ENCODE measurements around the gene CELSR2. TPM values are rescaled to one million over a fixed set of nuclear protein-coding genes. Genes with fewer than 3 reads are reported as not detected.

The CELSR2 gene
- polyA plus RNA-seq, 3 donors: 24.0 to 28.6 (median 26.0) TPM

GRCh38 chr1:109229531-109230127 is 19.7 kb upstream of the CELSR2 start:
- DNase-seq (ENCODE audit: low read depth in 3 of 3, low spot score in 2 of 3): no peak

GRCh38 chr1:109231066-109231465 is 18.3 kb upstream of the CELSR2 start:
- DNase-seq (ENCODE audit: low read depth in 3 of 3, low spot score in 2 of 3): no peak

- DNase-seq (ENCODE audit: low read depth in 3 of 3, low spot score in 2 of 3): no peak
These were observed 14.2 kb upstream of the CELSR2 start for GRCh38 chr1:109235137-109235536.

GRCh38 chr1:109237512-109237911 is 11.8 kb upstream of the CELSR2 start:
- DNase-seq (ENCODE audit: low read depth in 3 of 3, low spot score in 2 of 3): no peak

GRCh38 chr1:109238382-109238781 is 11.0 kb upstream of the CELSR2 start:
- DNase-seq (ENCODE audit: low read depth in 3 of 3, low spot score in 2 of 3): no peak

- DNase-seq (ENCODE audit: low read depth in 3 of 3, low spot score in 2 of 3): no peak
These were observed 10.3 kb upstream of the CELSR2 start for GRCh38 chr1:109239047-109239408.

GRCh38 chr1:109239409-109240068 is 9.8 kb upstream of the CELSR2 start:
- DNase-seq (ENCODE audit: low read depth in 3 of 3, low spot score in 2 of 3): no peak

- DNase-seq (ENCODE audit: low read depth in 3 of 3, low spot score in 2 of 3): no peak
These were observed 8.9 kb upstream of the CELSR2 start for GRCh38 chr1:109240158-109241152.

- no peak for DNase-seq (ENCODE audit: low read depth in 3 of 3, low spot score in 2 of 3)
These were observed 8.0 kb upstream of the CELSR2 start for GRCh38 chr1:109241344-109241743.

- DNase-seq (ENCODE audit: low read depth in 3 of 3, low spot score in 2 of 3): no peak
These were observed 7.4 kb upstream of the CELSR2 start for GRCh38 chr1:109241841-109242345.

- DNase-seq (ENCODE audit: low read depth in 3 of 3, low spot score in 2 of 3): no peak
These were observed 7.0 kb upstream of the CELSR2 start for GRCh38 chr1:109242387-109242786.

GRCh38 chr1:109243221-109243620 is 6.1 kb upstream of the CELSR2 start:
- no peak for DNase-seq (ENCODE audit: low read depth in 3 of 3, low spot score in 2 of 3)

GRCh38 chr1:109243860-109244552 is 5.3 kb upstream of the CELSR2 start:
- DNase-seq (ENCODE audit: low read depth in 3 of 3, low spot score in 2 of 3): no peak

GRCh38 chr1:109246141-109246551 is 3.2 kb upstream of the CELSR2 start:
- no peak for DNase-seq (ENCODE audit: low read depth in 3 of 3, low spot score in 2 of 3)

GRCh38 chr1:109247401-109248365 is 1.7 kb upstream of the CELSR2 start:
- no peak for DNase-seq (ENCODE audit: low read depth in 3 of 3, low spot score in 2 of 3)

GRCh38 chr1:109248444-109248796 is 919 bp upstream of the CELSR2 start:
- no peak for DNase-seq (ENCODE audit: low read depth in 3 of 3, low spot score in 2 of 3)

GRCh38 chr1:109249654-109250401 is 489 bp downstream of the CELSR2 start:
- DNase-seq (ENCODE audit: low read depth in 3 of 3, low spot score in 2 of 3): no peak

- DNase-seq (ENCODE audit: low read depth in 3 of 3, low spot score in 2 of 3): no peak
These were observed 1.3 kb downstream of the CELSR2 start for GRCh38 chr1:109250454-109251276.
